Left lobe of liver (tissue), 2 donors: ENCODE results near the gene USP17L11. TPM values are rescaled to one million over a fixed set of nuclear protein-coding genes. Genes with fewer than 3 reads are reported as not detected.
A peak's percentile ranks its signal among the peaks of the same experiment; 100 is the strongest.
"Not testable (repeated sequence)": the region's sequence is repeated elsewhere in the genome, so short reads cannot be mapped to it uniquely, and the experiment has no call there.

ENCODE experiments used
- ATAC-seq: fragments of 200-7000 bp; cut with Tn5 transposase; one replicate; pipeline ENCODE4 v1.9.1; 2020; ENCODE audit warnings: mild to moderate bottlenecking, moderate library complexity
- DNase-seq: peaks from one replicate; pipeline ENCODE4 v3.0.0-alpha.2; 2020; ENCODE audit warnings: low spot score
- total RNA-seq: library from RNA; stranded (reverse); gene quantifications from one replicate; pipeline ENCODE4 v1.2.1, GENCODE V29; 2021
- donor health status: DM: no; HTN: no; CAD: no; lungs with moderate emphysema.
- donor health status: DM: no; HTN: yes; CAD: no.

The USP17L11 gene
- total RNA-seq, result not detected

DNA sequence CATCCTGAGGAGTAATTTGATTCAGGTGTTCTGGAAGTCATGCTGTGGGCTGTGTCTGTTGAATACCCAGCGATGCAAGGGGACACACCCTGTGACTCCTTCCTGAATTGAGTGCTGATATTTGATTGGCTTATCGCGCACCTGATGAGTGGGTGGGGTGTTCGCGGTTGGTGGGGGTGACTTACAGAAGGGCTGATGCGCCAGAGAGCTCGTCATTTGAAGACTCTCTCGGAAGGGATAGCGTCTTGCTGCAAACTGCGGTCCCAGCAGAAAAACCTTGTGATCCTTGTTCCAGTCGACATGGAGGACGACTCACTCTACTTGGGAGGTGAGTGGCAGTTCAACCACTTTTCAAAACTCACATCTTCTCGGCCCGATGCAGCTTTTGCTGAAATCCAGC is at the start of gene USP17L11:
USP17L11 (plus strand) TSS at position 301 of the 400 bp plus-strand sequence; CDS start at position 301, 0 bp downstream.
- DNase-seq, ATAC-seq: not testable (repeated sequence)

DNA sequence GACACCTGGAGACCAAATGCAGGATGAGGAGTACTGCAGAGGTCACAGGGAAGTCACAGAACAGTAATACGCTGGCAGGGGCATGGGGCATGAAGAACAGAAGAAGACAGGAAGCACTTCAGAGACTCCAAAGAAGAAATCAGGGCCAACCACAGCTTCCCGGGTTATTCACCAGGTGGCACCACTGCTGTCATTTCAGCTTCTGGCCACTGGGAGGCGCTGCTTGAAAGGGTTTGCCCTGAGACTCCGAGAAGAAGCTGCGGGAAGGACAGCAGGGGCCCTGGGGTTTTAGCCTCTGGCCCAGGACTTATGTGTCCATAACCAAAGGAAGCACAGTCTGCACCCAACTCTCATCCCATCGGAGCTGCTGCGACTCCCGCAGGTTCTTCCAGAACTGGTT is 49.2 kb upstream of the USP17L11 start:
- ATAC-seq, DNase-seq: not testable (repeated sequence)

DNA sequence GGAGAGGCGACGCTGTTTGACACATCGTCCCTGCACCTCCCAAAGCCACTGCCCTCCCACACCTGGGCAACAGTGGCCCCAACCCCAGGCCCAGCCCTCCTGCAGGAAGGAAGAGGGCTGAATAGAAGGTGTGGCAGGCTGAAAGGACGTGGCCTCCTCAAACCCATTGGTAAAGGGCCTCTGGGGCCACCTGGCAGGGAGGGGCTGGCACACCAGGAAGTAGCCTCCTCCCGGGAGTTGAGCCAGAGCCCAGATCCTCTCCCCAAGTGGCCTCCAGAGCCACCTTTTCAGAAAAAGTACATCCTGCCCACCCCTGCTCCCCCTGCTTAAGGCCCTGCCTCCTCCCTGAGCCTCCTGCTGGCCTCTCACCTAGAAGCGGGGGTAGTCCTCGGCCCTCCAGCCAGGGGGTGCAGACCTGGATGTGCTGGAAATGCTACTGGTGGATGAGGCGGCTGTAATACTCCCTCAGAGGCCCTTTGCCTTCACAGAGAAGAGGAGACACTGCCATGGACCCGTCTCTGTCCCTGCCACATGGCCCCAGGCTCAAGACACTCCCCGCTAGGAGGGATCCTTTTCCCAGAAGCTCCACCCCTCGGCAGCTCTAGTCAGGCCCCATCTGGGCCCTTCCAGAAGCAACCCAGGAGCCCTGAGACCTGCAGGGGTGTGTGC is 45.3 kb upstream of the USP17L11 start, which contains the start of gene FAM90A26:
FAM90A26 (plus strand) TSS at position 619 of the 669 bp plus-strand sequence. CDS start 2,764 bp downstream, outside the sequence.
- DNase-seq, ATAC-seq: not testable (repeated sequence)

DNA sequence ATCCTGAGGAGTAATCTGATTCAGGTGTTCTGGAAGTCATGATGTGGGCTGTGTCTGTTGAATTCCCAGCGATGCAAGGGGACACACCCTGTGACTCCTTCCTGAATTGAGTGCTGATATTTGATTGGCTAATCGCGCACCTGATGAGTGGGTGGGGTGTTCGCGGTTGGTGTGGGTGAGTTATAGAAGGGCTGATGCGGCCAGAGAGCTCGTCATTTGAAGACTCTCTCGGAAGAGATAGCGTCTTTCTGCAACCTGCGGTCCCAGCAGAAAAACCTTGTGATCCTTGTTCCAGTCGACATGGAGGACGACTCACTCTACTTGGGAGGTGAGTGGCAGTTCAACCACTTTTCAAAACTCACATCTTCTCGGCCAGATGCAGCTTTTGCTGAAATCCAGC is 4.8 kb upstream of the USP17L11 start, which contains the start of gene USP17L10:
USP17L10 (plus strand) TSS at position 301 of the 400 bp plus-strand sequence; CDS start at position 301, 0 bp downstream.
- not testable (repeated sequence) for ATAC-seq, DNase-seq

DNA sequence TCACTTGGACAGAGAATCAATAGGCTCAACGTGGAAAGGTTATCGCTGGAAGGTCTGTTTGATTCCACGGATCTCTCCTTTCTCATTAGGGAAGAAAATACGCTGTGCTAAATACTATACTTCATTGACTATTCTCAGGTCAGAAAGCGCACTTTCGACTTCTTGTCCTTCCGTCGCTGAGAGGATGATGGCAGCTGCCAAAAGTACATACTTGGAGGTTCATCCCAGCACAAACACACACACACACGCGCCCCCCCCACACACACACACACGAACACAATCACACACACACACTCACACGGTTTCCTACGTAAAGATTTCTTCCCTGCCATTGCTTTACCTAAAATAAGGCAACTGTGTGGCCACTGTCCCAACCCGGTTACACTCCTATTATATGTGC is 504 bp upstream of the USP17L11 start:
- not testable (repeated sequence) for ATAC-seq
- DNase-seq, result peak; percentile 6

GRCh38 chr4:9219852-9220251 is 4.6 kb downstream of the USP17L11 start, which contains the start of gene USP17L12:
TSS of gene USP17L12 (plus strand) at chr4:9220152. CDS start at chr4:9220152, 0 bp downstream.
- ATAC-seq, DNase-seq: not testable (repeated sequence)

DNA sequence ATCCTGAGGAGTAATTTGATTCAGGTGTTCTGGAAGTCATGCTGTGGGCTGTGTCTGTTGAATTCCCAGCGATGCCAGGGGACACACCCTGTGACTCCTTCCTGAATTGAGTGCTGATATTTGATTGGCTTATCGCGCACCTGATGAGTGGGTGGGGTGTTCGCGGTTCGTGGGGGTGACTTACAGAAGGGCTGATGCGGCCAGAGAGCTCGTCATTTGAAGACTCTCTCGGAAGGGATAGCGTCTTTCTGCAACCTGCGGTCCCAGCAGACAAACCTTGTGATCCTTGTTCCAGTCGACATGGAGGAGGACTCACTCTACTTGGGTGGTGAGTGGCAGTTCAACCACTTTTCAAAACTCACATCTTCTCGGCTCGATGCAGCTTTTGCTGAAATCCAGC is 9.4 kb downstream of the USP17L11 start, which contains the start of gene USP17L13:
USP17L13 (plus strand) TSS at position 301 of the 400 bp plus-strand sequence; CDS start at position 301, 0 bp downstream.
- not testable (repeated sequence) for DNase-seq

GRCh38 chr4:9230249-9230648 is 15.0 kb downstream of the USP17L11 start:
- DNase-seq, ATAC-seq: not testable (repeated sequence)

More for the DNA sequence above, 9.4 kb downstream of the USP17L11 start, which contains the start of gene USP17L13:
- ATAC-seq, result not testable (repeated sequence)

DNA sequence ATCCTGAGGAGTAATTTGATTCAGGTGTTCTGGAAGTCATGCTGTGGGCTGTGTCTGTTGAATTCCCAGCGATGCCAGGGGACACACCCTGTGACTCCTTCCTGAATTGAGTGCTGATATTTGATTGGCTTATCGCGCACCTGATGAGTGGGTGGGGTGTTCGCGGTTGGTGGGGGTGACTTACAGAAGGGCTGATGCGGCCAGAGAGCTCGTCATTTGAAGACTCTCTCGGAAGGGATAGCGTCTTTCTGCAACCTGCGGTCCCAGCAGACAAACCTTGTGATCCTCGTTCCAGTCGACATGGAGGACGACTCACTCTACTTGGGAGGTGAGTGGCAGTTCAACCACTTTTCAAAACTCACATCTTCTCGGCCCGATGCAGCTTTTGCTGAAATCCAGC is 18.9 kb downstream of the USP17L11 start, which contains the start of gene USP17L15:
USP17L15 (plus strand) TSS at position 301 of the 400 bp plus-strand sequence; CDS start at position 301, 0 bp downstream.
- ATAC-seq, DNase-seq: not testable (repeated sequence)

- not testable (repeated sequence) for ATAC-seq
Measured at GRCh38 chr4:9238461-9238860, 23.3 kb downstream of the USP17L11 start.

DNA sequence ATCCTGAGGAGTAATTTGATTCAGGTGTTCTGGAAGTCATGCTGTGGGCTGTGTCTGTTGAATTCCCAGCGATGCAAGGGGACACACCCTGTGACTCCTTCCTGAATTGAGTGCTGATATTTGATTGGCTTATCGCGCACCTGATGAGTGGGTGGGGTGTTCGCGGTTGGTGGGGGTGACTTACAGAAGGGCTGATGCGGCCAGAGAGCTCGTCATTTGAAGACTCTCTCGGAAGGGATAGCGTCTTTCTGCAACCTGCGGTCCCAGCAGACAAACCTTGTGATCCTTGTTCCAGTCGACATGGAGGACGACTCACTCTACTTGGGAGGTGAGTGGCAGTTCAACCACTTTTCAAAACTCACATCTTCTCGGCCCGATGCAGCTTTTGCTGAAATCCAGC is 28.4 kb downstream of the USP17L11 start, which contains the start of gene USP17L17:
USP17L17 (plus strand) TSS at position 301 of the 400 bp plus-strand sequence; CDS start at position 301, 0 bp downstream.
- DNase-seq, ATAC-seq: not testable (repeated sequence)

More at GRCh38 chr4:9238461-9238860, 23.3 kb downstream of the USP17L11 start:
- DNase-seq, result not testable (repeated sequence)

- peak; percentile 47 for DNase-seq
- not testable (repeated sequence) for ATAC-seq
Measured at GRCh38 chr4:9247953-9248680, 32.9 kb downstream of the USP17L11 start, which contains the start of gene USP17L18. TSS of gene USP17L18 (plus strand) at chr4:9248630. CDS start at chr4:9248630, 0 bp downstream.

DNA sequence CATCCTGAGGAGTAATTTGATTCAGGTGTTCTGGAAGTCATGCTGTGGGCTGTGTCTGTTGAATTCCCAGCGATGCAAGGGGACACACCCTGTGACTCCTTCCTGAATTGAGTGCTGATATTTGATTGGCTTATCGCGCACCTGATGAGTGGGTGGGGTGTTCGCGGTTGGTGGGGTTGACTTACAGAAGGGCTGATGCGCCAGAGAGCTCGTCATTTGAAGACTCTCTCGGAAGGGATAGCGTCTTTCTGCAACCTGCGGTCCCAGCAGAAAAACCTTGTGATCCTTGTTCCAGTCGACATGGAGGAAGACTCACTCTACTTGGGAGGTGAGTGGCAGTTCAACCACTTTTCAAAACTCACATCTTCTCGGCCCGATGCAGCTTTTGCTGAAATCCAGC is 37.9 kb downstream of the USP17L11 start, which contains the start of gene USP17L19:
USP17L19 (plus strand) TSS at position 301 of the 400 bp plus-strand sequence; CDS start at position 301, 0 bp downstream.
- not testable (repeated sequence) for ATAC-seq, DNase-seq

- ATAC-seq, DNase-seq: not testable (repeated sequence)
Measured at GRCh38 chr4:9257824-9258223, 42.6 kb downstream of the USP17L11 start, which contains the start of gene USP17L20. TSS of gene USP17L20 (plus strand) at chr4:9258124. CDS start at chr4:9258124, 0 bp downstream.

DNA sequence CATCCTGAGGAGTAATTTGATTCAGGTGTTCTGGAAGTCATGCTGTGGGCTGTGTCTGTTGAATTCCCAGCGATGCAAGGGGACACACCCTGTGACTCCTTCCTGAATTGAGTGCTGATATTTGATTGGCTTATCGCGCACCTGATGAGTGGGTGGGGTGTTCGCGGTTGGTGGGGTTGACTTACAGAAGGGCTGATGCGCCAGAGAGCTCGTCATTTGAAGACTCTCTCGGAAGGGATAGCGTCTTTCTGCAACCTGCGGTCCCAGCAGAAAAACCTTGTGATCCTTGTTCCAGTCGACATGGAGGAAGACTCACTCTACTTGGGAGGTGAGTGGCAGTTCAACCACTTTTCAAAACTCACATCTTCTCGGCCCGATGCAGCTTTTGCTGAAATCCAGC is 47.4 kb downstream of the USP17L11 start, which contains the start of gene USP17L21:
USP17L21 (plus strand) TSS at position 301 of the 400 bp plus-strand sequence; CDS start at position 301, 0 bp downstream.
- not testable (repeated sequence) for ATAC-seq, DNase-seq

Other genes starting within 250 kb of the USP17L11 start
- gene FAM90A26, start 45.0 kb upstream of the USP17L11 start, total RNA-seq, result not detected
- not detected for gene USP17L10, start 4.7 kb upstream of the USP17L11 start, total RNA-seq
- not detected for gene USP17L12, start 4.7 kb downstream of the USP17L11 start, total RNA-seq
- not detected for gene USP17L13, start 9.5 kb downstream of the USP17L11 start, total RNA-seq
- not detected for gene USP17L15, start 19.0 kb downstream of the USP17L11 start, total RNA-seq
- not detected for gene USP17L17, start 28.5 kb downstream of the USP17L11 start, total RNA-seq
- gene USP17L18, start 33.2 kb downstream of the USP17L11 start, total RNA-seq, result not detected
- not detected for gene USP17L19, start 38.0 kb downstream of the USP17L11 start, total RNA-seq
- gene USP17L20, start 42.7 kb downstream of the USP17L11 start, total RNA-seq, result not detected
- not detected for gene USP17L21, start 47.5 kb downstream of the USP17L11 start, total RNA-seq
- gene USP17L22, start 52.2 kb downstream of the USP17L11 start, total RNA-seq, result not detected
- gene USP17L24, start 109.8 kb downstream of the USP17L11 start, total RNA-seq, result not detected
- gene USP17L25, start 114.5 kb downstream of the USP17L11 start, total RNA-seq, result not detected
- not detected for gene USP17L26, start 119.3 kb downstream of the USP17L11 start, total RNA-seq
- gene USP17L5, start 124.0 kb downstream of the USP17L11 start, total RNA-seq, result not detected
- gene USP17L27, start 128.7 kb downstream of the USP17L11 start, total RNA-seq, result not detected
- gene USP17L28, start 133.5 kb downstream of the USP17L11 start, total RNA-seq, result not detected
- gene USP17L29, start 138.2 kb downstream of the USP17L11 start, total RNA-seq, result not detected
- gene USP17L30, start 147.7 kb downstream of the USP17L11 start, total RNA-seq, result not detected
- not detected for gene DEFB131A, start 229.0 kb downstream of the USP17L11 start, total RNA-seq